Liver (tissue), 9 donors: Measurements from ENCODE around the gene POMT1. TPM values are rescaled to one million over a fixed set of nuclear protein-coding genes. Genes with fewer than 3 reads are reported as not detected.

ENCODE experiments used
- DNase-seq: peaks from one replicate; pipeline ENCODE4 v3.0.0-alpha.2; 2017; ENCODE audit warnings: low spot score
- H3K27ac ChIP-seq, 2 donors: one replicate each; pipeline ENCODE4 v1.7.0; 2013; ENCODE audit warnings: inconsistent platforms in 2 of 2, low read length in 2 of 2, control low read depth in 1 of 2, low read depth in 1 of 2, mild to moderate bottlenecking in 1 of 2
- H3K27me3 ChIP-seq, 4 donors: one replicate each; pipeline versions ENCODE4 v1.6.1 to v1.7.0; 2013; ENCODE audit warnings: low read length in 3 of 4, inconsistent platforms in 1 of 4, mild to moderate bottlenecking in 1 of 4, moderate library complexity in 1 of 4; ENCODE audit not compliant: control insufficient read depth in 4 of 4, insufficient read depth in 4 of 4
- H3K36me3 ChIP-seq, 4 donors: one replicate each; pipeline versions ENCODE4 v1.6.1 to v1.7.0; 2013; ENCODE audit warnings: low read length in 3 of 4, mild to moderate bottlenecking in 3 of 4, low read depth in 1 of 4, moderate library complexity in 1 of 4; ENCODE audit not compliant: control insufficient read depth in 4 of 4, insufficient read depth in 3 of 4
- H3K4me1 ChIP-seq, 4 donors: one replicate each; pipeline versions ENCODE4 v1.6.1 to v1.7.0; 2013; ENCODE audit warnings: low read length in 3 of 4, mild to moderate bottlenecking in 3 of 4, moderate library complexity in 1 of 4; ENCODE audit not compliant: control insufficient read depth in 4 of 4, insufficient read depth in 4 of 4
- H3K4me3 ChIP-seq, 3 donors: one replicate each; pipeline versions ENCODE4 v1.6.1 to v1.7.0; 2013; ENCODE audit warnings: low read length in 3 of 3, control low read depth in 1 of 3, low read depth in 1 of 3, mild to moderate bottlenecking in 1 of 3
- H3K9ac ChIP-seq, 2 donors: one replicate each; pipeline ENCODE4 v1.7.0; 2013; ENCODE audit warnings: low read length in 2 of 2, mild to moderate bottlenecking in 2 of 2, moderate library complexity in 2 of 2, control low read depth in 1 of 2, low read depth in 1 of 2
- H3K9me3 ChIP-seq, 4 donors: one replicate each; pipeline versions ENCODE4 v1.6.1 to v1.7.0; 2013; ENCODE audit warnings: low read length in 3 of 4; ENCODE audit not compliant: control insufficient read depth in 4 of 4
- ATF3 ChIP-seq: IDR thresholded peaks from 2 replicates; pipeline ENCODE4 v1.6.1; 2016; ENCODE audit warnings: antibody characterized with exemption
- CTCF ChIP-seq: fragments of 150-350 bp; IDR thresholded peaks from 2 replicates; pipeline ENCODE4 v1.5.1; 2017; ENCODE audit warnings: improper control_type of control experiment, low read depth, low read length; ENCODE audit not compliant: missing input control
- EGR1 ChIP-seq, 2 donors: IDR thresholded peaks; 2 replicates each; pipeline ENCODE4 v1.6.1; 2016 to 2018; ENCODE audit warnings: antibody characterized with exemption in 2 of 2, low read depth in 2 of 2
- FOXA2 ChIP-seq: IDR thresholded peaks from 2 replicates; pipeline ENCODE4 v1.6.1; 2016; ENCODE audit warnings: antibody characterized with exemption
- HNF4A ChIP-seq, 2 donors: conservative IDR thresholded peaks; 2 replicates each; pipeline ENCODE4 v1.6.1; 2016; ENCODE audit warnings: antibody characterized with exemption in 2 of 2, mild to moderate bottlenecking in 2 of 2
- HNF4G ChIP-seq: IDR thresholded peaks from 2 replicates; pipeline ENCODE4 v1.6.1; 2016; ENCODE audit warnings: antibody characterized with exemption
- JUND ChIP-seq, 2 donors: IDR thresholded peaks; 2 replicates each; pipeline ENCODE4 v1.6.1; 2016; ENCODE audit warnings: antibody characterized with exemption in 2 of 2
- MAX ChIP-seq: IDR thresholded peaks from 2 replicates; pipeline ENCODE4 v1.6.1; 2016; ENCODE audit warnings: antibody characterized with exemption
- NR2F2 ChIP-seq: IDR thresholded peaks from 2 replicates; pipeline ENCODE4 v1.6.1; 2016; ENCODE audit warnings: antibody characterized with exemption
- RAD21 ChIP-seq, 2 donors: IDR thresholded peaks; 2 replicates each; pipeline ENCODE4 v1.6.1; 2016; ENCODE audit warnings: antibody characterized with exemption in 2 of 2, mild to moderate bottlenecking in 2 of 2
- REST ChIP-seq: IDR thresholded peaks from 2 replicates; pipeline ENCODE4 v1.6.1; 2016; ENCODE audit warnings: antibody characterized with exemption, mild to moderate bottlenecking
- RXRA ChIP-seq, 2 donors: IDR thresholded peaks; 2 replicates each; pipeline ENCODE4 v1.6.1; 2017 to 2018; ENCODE audit warnings: antibody characterized with exemption in 2 of 2, mild to moderate bottlenecking in 1 of 2
- SP1 ChIP-seq: IDR thresholded peaks from 2 replicates; pipeline ENCODE4 v1.6.1; 2018; ENCODE audit warnings: antibody characterized with exemption, mild to moderate bottlenecking
- TAF1 ChIP-seq: conservative IDR thresholded peaks from 2 replicates; pipeline ENCODE4 v1.6.1; 2016; ENCODE audit warnings: antibody characterized with exemption, mild to moderate bottlenecking
- YY1 ChIP-seq: IDR thresholded peaks from 2 replicates; pipeline ENCODE4 v1.6.1; 2016; ENCODE audit warnings: antibody characterized with exemption, mild to moderate bottlenecking
- ZBTB33 ChIP-seq: IDR thresholded peaks from 2 replicates; pipeline ENCODE4 v1.6.1; 2016; ENCODE audit warnings: antibody characterized with exemption
- WGBS: extraction: QIAGEN DNeasy Blood & Tissue Kit; methylation state at CpG from one replicate; pipeline ENCODE4 v1.1.7; 2013; 5-methylcytosine and 5-hydroxymethylcytosine counted together
- polyA plus RNA-seq, 2 donors: library from polyadenylated mRNA; stranded (reverse) in 1 of 2; unstranded in 1 of 2; fragments of 200-250 nt in 1 of 2; fragments of >200 nt in 1 of 2; fragmentation: Nextera tagmentation in 1 of 2; extraction: Ambion mirVana in 1 of 2; gene quantifications; one replicate each; pipeline versions ENCODE4 v1.2.1 to v1.2.3, GENCODE V29; 2013 to 2015
- total RNA-seq, 2 donors: library from RNA; depleted of rRNA; stranded (reverse); fragments of >200 nt; gene quantifications; one replicate each; pipeline ENCODE4 v1.2.3, GENCODE V29; 2014
- donor health status: healthy.
- donor health status: healthy.
- donor health status: healthy.
- donor health status: healthy.
- donor health status: healthy.

The POMT1 gene
- total and polyA plus RNA-seq, 4 donors = 11.2 to 14.2 (median 11.6) TPM

GRCh38 chr9:131482343-131483006, 20.2 kb upstream of the POMT1 start:
- no peak for DNase-seq
- Histone ChIP-seq H3K27ac (no peak overlapping the region), H3K9me3 (no peaks in the 10 kb centered on the region), H3K27me3 (no peaks in the 10 kb centered on the region), H3K9ac (no peak overlapping the region), H3K4me1 (no peaks in the 10 kb centered on the region), H3K4me3 (no peak overlapping the region), H3K36me3 (peaks cover 30 to 93% (median 75%) of the 10 kb centered on the region in 4 donors)
- 88% methylated on average over 24 of the region's 24 CpGs for WGBS
- no peak for TF ChIP-seq RXRA (IDR thresholded peaks at IDR 0.05)
- no peak for TF ChIP-seq JUND (IDR thresholded peaks at IDR 0.05)
- TF ChIP-seq HNF4A (conservative IDR thresholded peaks at IDR 0.05) = no peak
- no peak for TF ChIP-seq SP1
- TF ChIP-seq TAF1 = no peak
- no peak for TF ChIP-seq MAX
- no peak for TF ChIP-seq FOXA2
- no peak for TF ChIP-seq RAD21 (IDR thresholded peaks at IDR 0.05)
- no peak for TF ChIP-seq REST
- TF ChIP-seq ZBTB33 = no peak
- TF ChIP-seq NR2F2 = no peak
- TF ChIP-seq HNF4G = no peak
- no peak for TF ChIP-seq ATF3
- no peak for TF ChIP-seq YY1
- TF ChIP-seq CTCF = no peak
- TF ChIP-seq EGR1 (IDR thresholded peaks at IDR 0.05; ENCODE audit: low read depth in 2 of 2) = no peak
